GM20000 (cell line): ENCODE data around the gene VMAC.

Source experiments
- DNase-seq: peaks from one replicate; pipeline ENCODE4 v3.0.0; 2012; ENCODE audit warnings: low spot score
- CTCF ChIP-seq: IDR thresholded peaks from 2 replicates; pipeline ENCODE4 v1.5.1; 2012; ENCODE audit warnings: mild to moderate bottlenecking, control low read depth; ENCODE audit errors: extremely low read depth, missing control alignments

The VMAC gene

DNA sequence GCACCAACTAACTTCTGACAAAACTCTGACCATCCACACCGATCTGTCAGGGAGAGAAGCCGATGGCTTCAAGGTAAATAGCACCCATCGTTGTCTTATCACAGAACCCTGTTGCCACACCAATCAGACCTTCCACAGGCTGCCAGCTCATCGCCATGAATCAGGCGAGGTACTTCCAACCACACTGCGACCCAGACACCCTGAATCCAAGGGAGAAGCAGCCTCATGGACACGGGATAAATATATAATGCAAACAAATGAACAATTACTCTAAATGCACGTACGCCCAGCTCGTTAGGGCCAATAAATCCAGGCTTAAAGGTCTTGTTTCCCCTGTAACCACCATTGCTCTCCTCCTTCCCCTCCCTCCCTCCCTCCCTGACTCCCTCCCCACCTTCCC, 52.5 kb downstream of the VMAC start:
- DNase-seq, result no peak
- TF ChIP-seq CTCF, result no peak

DNA sequence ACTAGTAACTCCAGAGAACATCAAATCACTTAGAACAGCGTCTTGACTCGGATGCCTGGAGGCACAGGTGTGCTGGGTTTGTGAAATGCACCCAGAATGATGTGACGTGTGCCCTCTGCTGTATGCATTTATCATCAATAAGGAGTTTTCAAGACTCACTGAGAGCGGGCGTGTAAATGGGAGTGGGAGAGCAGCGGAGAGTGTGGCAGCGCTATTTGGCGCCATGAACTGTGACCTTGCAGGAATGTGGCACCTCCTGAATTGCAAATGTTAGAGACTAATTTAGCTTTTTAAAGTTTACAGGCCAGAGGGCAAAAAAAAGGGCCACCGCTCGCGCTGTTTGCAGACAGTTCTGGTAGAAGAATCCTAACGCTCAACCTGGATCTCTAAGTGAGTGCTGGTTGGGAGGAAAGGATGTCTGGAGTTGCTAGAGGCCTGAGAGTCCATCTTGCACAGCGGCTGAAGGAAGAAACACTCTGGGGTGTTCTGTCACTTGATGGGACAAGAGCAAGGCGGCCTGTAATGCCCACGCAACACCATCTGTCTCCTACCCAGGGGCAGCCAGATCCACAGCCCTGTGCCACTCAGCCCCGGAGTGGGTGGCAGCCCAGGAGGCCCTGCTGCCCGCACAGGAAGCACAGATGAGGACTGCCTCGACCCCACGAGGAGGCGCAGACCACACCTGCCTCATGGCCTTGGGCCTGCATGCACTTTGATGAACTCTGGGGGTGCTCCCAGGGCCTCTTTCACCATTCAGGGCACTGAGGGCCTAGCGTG, 53.6 kb downstream of the VMAC start:
- no peak for TF ChIP-seq CTCF
- DNase-seq, result no peak

DNA sequence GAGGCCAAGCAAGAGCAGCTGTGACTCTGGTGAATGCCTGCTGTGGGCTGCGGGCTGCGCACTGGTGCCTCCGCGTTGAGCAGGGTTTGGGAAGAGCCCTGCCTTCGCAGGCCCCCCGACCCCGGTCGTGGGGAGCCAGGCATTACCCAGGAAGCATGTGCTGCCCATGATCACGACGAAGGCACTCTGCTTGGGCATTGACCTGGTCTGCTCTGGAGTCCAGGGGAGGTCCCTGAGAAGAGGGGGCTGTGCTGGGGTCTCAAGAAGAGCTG, 54.1 kb downstream of the VMAC start:
- TF ChIP-seq CTCF, result no peak
- DNase-seq, result no peak

DNA sequence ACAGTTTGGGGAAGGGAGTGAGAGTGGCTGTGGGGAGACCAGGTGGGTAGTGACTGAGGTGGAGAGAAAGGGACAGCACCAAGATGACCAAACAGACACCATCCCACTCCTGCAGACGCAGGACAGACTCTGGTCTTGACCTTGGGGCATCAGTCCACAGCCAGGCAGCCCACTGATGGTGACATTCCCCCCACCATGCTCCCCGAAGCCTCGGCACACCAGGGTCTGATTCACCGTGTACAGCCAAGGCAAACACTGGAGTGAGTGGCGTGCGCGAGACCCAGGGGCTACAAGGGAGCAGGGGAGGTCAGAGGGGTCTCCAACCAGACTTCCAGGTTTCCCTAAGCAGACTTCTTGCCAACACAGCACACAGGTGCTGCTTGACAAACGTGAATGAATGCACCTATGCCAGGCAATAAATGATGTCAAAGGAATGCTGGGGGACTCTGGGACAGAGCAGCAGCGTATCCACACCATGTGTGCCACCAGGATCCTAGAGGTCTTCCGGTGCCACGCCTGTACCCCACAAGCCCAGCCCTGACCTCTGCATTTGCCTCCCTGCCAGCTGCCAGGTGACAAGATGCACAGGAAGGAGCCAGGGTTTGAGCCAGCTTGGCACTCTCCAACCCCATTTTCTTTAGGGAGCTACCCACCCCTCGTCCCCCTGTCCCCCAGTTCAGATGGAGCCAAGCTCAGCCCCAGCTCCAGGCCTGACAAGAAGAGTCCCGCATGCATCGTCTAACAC, 54.8 kb downstream of the VMAC start:
- no peak for DNase-seq
- no peak for TF ChIP-seq CTCF
